HCT116 (cell line): Measurements from ENCODE around the gene HTR1A. TPM values are rescaled to one million over a fixed set of nuclear protein-coding genes. Genes with fewer than 3 reads are reported as not detected.

Source experiments
- ATAC-seq: fragments of 200-7000 bp; cut with Tn5 transposase; 2 replicates; pipeline ENCODE4 v1.9.1; 2020; ENCODE audit warnings: mild to moderate bottlenecking, moderate library complexity
- BruUV-seq: library from RNA; stranded (reverse); fragments of 400-500 nt; replicated peaks from 2 replicates; lab custom pipeline; 2021; lab: Mats Ljungman, UMichigan
- CTCF ChIA-PET: fragments of 300-600 bp; sonication (Branson Sonifier 250); formaldehyde crosslinking; loops from one replicate; lab custom pipeline; 2021; ENCODE audit warnings: antibody characterized with exemption; lab: Charles Lee
- POLR2A ChIA-PET: fragments of 300-600, 350-600 bp; sonication (Branson Sonifier 250); formaldehyde crosslinking; loops from one replicate; lab custom pipeline; 2021; ENCODE audit warnings: antibody characterized with exemption; lab: Charles Lee
- RAD21 ChIA-PET, 2 experiments: fragments of 300-600 bp; sonication (Branson Sonifier 250); formaldehyde crosslinking; loops; one replicate each; lab custom pipeline; 2023; ENCODE audit warnings: low total read pairs in 2 of 2; ENCODE audit not compliant: uncharacterized antibody in 2 of 2, unreplicated experiment in 2 of 2, low non-redundant PET in 1 of 2; lab: Charles Lee
- DNase-seq: peaks from one replicate; pipeline ENCODE4 v3.0.0-alpha.2; 2010; ENCODE audit warnings: low read depth, low spot score
- H2AFZ ChIP-seq: fragments of 200-600 bp; shearing (Covaris generic), sonication (generic); 2 replicates; pipeline ENCODE4 v1.6.1; 2017; ENCODE audit warnings: low read depth, mixed run types, mixed read lengths, antibody characterized with exemption, low read length; ENCODE audit not compliant: poor library complexity, severe bottlenecking
- H3K27ac ChIP-seq: 2 replicates; pipeline ENCODE4 v1.5.1; 2012; ENCODE audit warnings: low read depth, low read length
- H3K27me3 ChIP-seq: fragments of 200-600 bp; sonication (generic); 2 replicates; pipeline ENCODE4 v1.6.1; 2016; ENCODE audit warnings: mixed run types, low read length, mixed read lengths; ENCODE audit not compliant: insufficient read depth
- H3K36me3 ChIP-seq, 2 experiments: fragments of 200-500 bp in 1 of 2; fragments of 200-600 bp in 1 of 2; sonication (Bioruptor generic) in 1 of 2; sonication (generic) in 1 of 2; 2 replicates each; pipeline versions ENCODE4 v1.5.1 to v1.6.1; 2014 to 2016; ENCODE audit warnings: low read length in 2 of 2, inconsistent platforms in 1 of 2, mixed read lengths in 1 of 2, mixed run types in 1 of 2; ENCODE audit not compliant: insufficient read depth in 2 of 2, control insufficient read depth in 1 of 2
- H3K4me1 ChIP-seq, 2 experiments: fragments of 200-600 bp in 1 of 2; sonication (generic) in 1 of 2; 2 replicates each; pipeline versions ENCODE4 v1.5.1 to v1.6.1; 2012 to 2017; ENCODE audit warnings: low read length in 2 of 2, inconsistent platforms in 1 of 2, mild to moderate bottlenecking in 1 of 2, mixed read lengths in 1 of 2, mixed run types in 1 of 2, moderate library complexity in 1 of 2; ENCODE audit not compliant: insufficient read depth in 2 of 2, control insufficient read depth in 1 of 2
- H3K4me2 ChIP-seq: fragments of 200-600 bp; sonication (generic); 2 replicates; pipeline ENCODE4 v1.6.1; 2017; ENCODE audit warnings: mixed run types, low read length, mixed read lengths
- H3K4me3 ChIP-seq, 2 experiments: fragments of 200-600 bp in 1 of 2; sonication (generic) in 1 of 2; replicated peaks in 1 of 2; 2 replicates each; pipeline ENCODE4 v1.5.1; 2011 to 2016; ENCODE audit warnings: low read length in 2 of 2, control low read depth in 1 of 2, low read depth in 1 of 2, mild to moderate bottlenecking in 1 of 2, mixed read lengths in 1 of 2, mixed run types in 1 of 2
- H3K79me2 ChIP-seq: fragments of 200-600 bp; sonication (generic); 2 replicates; pipeline ENCODE4 v1.6.1; 2017; ENCODE audit warnings: mild to moderate bottlenecking, mixed run types, low read length, moderate library complexity, mixed read lengths; ENCODE audit not compliant: insufficient read depth
- H3K9ac ChIP-seq: fragments of 200-600 bp; sonication (generic); 2 replicates; pipeline ENCODE4 v1.6.1; 2016; ENCODE audit warnings: low read length, mixed read lengths
- H3K9me2 ChIP-seq: fragments of 200-600 bp; sonication (generic), shearing (Covaris generic); 2 replicates; pipeline ENCODE4 v1.6.1; 2017; ENCODE audit warnings: mixed run types, mild to moderate bottlenecking, moderate library complexity; ENCODE audit not compliant: insufficient read depth
- H3K9me3 ChIP-seq, 2 experiments: fragments of 200-500 bp in 1 of 2; fragments of 200-600 bp in 1 of 2; sonication (Bioruptor generic) in 1 of 2; sonication (generic) in 1 of 2; 2 replicates each; pipeline ENCODE4 v1.6.1; 2014 to 2017; ENCODE audit warnings: low read length in 2 of 2, mixed read lengths in 2 of 2, inconsistent platforms in 1 of 2, low read depth in 1 of 2, mild to moderate bottlenecking in 1 of 2, mixed run types in 1 of 2, moderate library complexity in 1 of 2; ENCODE audit not compliant: control insufficient read depth in 1 of 2, insufficient read depth in 1 of 2
- H4K20me1 ChIP-seq: fragments of 200-600 bp; sonication (generic), shearing (Covaris generic); 2 replicates; pipeline ENCODE4 v1.6.1; 2017; ENCODE audit warnings: mixed run types, mild to moderate bottlenecking, moderate library complexity; ENCODE audit not compliant: insufficient read depth
- CEBPB ChIP-seq: IDR thresholded peaks from 2 replicates; pipeline ENCODE4 v1.6.1; 2012; ENCODE audit warnings: low read depth
- EGR1 ChIP-seq: IDR thresholded peaks from 2 replicates; pipeline ENCODE4 v1.6.1; 2012; ENCODE audit warnings: low read depth
- ELF1 ChIP-seq: IDR thresholded peaks from 2 replicates; pipeline ENCODE4 v1.6.1; 2012; ENCODE audit warnings: low read depth, borderline replicate concordance
- EZH2 ChIP-seq: fragments of 200-600 bp; sonication (generic); IDR thresholded peaks from 2 replicates; pipeline ENCODE4 v1.6.1; 2017; ENCODE audit warnings: antibody characterized with exemption, mixed run types
- EZH2phosphoT487 ChIP-seq: fragments of 200-600 bp; IDR thresholded peaks from 2 replicates; pipeline ENCODE4 v1.6.1; 2018; ENCODE audit warnings: antibody characterized with exemption, borderline replicate concordance
- FOSL1 ChIP-seq: IDR thresholded peaks from 2 replicates; pipeline ENCODE4 v1.6.1; 2012; ENCODE audit warnings: low read depth
- POLR2A ChIP-seq: IDR thresholded peaks from 2 replicates; pipeline ENCODE4 v1.7.0; 2011; ENCODE audit warnings: borderline replicate concordance; ENCODE audit not compliant: insufficient read depth, insufficient read length; ENCODE audit errors: extremely low read depth
- POLR2AphosphoS5 ChIP-seq: IDR thresholded peaks from 2 replicates; pipeline ENCODE4 v1.6.1; 2011; ENCODE audit warnings: mild to moderate bottlenecking, low read depth, low read length, moderate library complexity
- SIN3A ChIP-seq: IDR thresholded peaks from 2 replicates; pipeline ENCODE4 v1.6.1; 2012; ENCODE audit warnings: low read depth
- SP1 ChIP-seq: IDR thresholded peaks from 2 replicates; pipeline ENCODE4 v1.6.1; 2012; ENCODE audit warnings: low read depth
- SRF ChIP-seq: IDR thresholded peaks from 2 replicates; pipeline ENCODE4 v1.6.1; 2012; ENCODE audit warnings: low read depth
- TCF7L2 ChIP-seq: IDR thresholded peaks from 2 replicates; pipeline ENCODE4 v1.7.0; 2011; ENCODE audit warnings: borderline replicate concordance, inconsistent platforms; ENCODE audit not compliant: insufficient read depth, insufficient read length; ENCODE audit errors: extremely low read depth
- YY1 ChIP-seq: IDR thresholded peaks from 2 replicates; pipeline ENCODE4 v1.6.1; 2011; ENCODE audit warnings: low read length, low read depth, moderate library complexity, mild to moderate bottlenecking; ENCODE audit not compliant: insufficient replicate concordance; ENCODE audit errors: extremely low read depth
- intact Hi-C: fragments of 100-400 bp; cut with micrococcal nuclease; formaldehyde crosslinking; loops from 2 replicates; pipeline ENCODE4 v1.10.0; 2022
- total RNA-seq: library from RNA; stranded (reverse); gene quantifications from one replicate; pipeline ENCODE4 v1.2.1, GENCODE V29; 2021; ENCODE audit not compliant: unreplicated experiment
- TF ChIP-seq, protein P1 (sequence below): IDR thresholded peaks from 2 replicates; pipeline ENCODE4 v1.6.1; 2012
- TF ChIP-seq, protein P2 (sequence below): IDR thresholded peaks from 2 replicates; pipeline ENCODE4 v1.6.1; 2011; ENCODE audit warnings: mild to moderate bottlenecking, low read length, moderate library complexity; ENCODE audit not compliant: insufficient replicate concordance; ENCODE audit errors: extremely low read depth

The HTR1A gene
- total RNA-seq, 1 experiment from 2014 or later, result not detected

DNA sequence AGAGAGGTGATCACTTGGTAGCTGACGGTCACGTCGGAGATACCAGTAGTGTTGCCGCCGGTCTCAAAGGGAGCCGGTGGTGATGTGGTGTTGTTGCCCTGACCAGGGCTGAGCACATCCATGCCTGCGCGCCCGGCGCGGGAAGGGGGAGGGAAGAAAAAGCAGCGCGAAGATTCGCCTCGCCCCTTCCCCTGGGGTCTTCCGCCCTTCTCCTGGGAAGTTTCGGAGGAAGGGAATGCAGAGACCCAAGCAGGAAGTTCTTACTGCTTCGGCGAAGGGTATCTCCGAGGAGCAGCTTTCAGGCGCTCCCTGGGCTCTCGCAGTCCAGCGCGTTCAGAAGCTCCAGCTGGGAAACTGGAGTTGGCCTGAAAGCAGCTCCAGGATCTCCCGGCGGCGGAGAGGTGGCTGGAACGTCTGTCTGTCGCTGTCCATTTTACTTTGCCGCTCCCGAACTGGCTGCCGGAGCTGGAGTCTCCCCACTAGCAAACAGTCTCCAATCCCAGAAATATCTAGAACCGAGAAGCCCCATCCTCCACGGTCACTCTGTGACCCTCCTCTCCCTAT, 565 bp downstream of the HTR1A start:
- Histone ChIP-seq H3K9ac (no peak overlapping the region), H3K4me2 (no peak overlapping the region), H2AFZ (no peak overlapping the region), H3K4me3 (no peak overlapping the region), H3K36me3 (no peaks in the 10 kb centered on the region), H3K27ac (no peak overlapping the region), H3K79me2 (no peaks in the 10 kb centered on the region), H4K20me1 (no peaks in the 10 kb centered on the region), H3K9me2 (no peaks in the 10 kb centered on the region), H3K9me3 (peaks cover 0 to 2% of the 10 kb centered on the region in 2 experiments; a peak in 3 of 4 replicates), H3K27me3 (no peaks in the 10 kb centered on the region), H3K4me1 (no peaks in the 10 kb centered on the region)
- ChIA-PET POLR2A (no interaction called here), CTCF (no interaction called here), RAD21 (no interaction called here)
- no peak for ATAC-seq
- intact Hi-C loops, result loop anchor here (5.0 kb wide), 1 partner anchor 1519 kb away; no protein-coding TSS in a partner anchor
- no TSS peak for BruUV-seq
- TF ChIP-seq, protein P1, sequence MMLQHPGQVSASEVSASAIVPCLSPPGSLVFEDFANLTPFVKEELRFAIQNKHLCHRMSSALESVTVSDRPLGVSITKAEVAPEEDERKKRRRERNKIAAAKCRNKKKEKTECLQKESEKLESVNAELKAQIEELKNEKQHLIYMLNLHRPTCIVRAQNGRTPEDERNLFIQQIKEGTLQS, result no peak
- no peak for TF ChIP-seq SRF
- TF ChIP-seq EZH2phosphoT487, result no peak
- TF ChIP-seq POLR2AphosphoS5, result no peak
- TF ChIP-seq ELF1, result no peak
- TF ChIP-seq YY1, result no peak
- TF ChIP-seq EZH2, result no peak
- TF ChIP-seq EGR1, result no peak
- no peak for TF ChIP-seq POLR2A
- TF ChIP-seq FOSL1, result no peak
- no peak for TF ChIP-seq TCF7L2
- no peak for TF ChIP-seq SP1
- no peak for TF ChIP-seq SIN3A
- TF ChIP-seq, protein P2, sequence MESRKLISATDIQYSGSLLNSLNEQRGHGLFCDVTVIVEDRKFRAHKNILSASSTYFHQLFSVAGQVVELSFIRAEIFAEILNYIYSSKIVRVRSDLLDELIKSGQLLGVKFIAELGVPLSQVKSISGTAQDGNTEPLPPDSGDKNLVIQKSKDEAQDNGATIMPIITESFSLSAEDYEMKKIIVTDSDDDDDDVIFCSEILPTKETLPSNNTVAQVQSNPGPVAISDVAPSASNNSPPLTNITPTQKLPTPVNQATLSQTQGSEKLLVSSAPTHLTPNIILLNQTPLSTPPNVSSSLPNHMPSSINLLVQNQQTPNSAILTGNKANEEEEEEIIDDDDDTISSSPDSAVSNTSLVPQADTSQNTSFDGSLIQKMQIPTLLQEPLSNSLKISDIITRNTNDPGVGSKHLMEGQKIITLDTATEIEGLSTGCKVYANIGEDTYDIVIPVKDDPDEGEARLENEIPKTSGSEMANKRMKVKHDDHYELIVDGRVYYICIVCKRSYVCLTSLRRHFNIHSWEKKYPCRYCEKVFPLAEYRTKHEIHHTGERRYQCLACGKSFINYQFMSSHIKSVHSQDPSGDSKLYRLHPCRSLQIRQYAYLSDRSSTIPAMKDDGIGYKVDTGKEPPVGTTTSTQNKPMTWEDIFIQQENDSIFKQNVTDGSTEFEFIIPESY, result no peak
- TF ChIP-seq CEBPB, result no peak
- no peak for DNase-seq
